ENCODE results near the gene PALM. TPM values are rescaled to one million over a fixed set of nuclear protein-coding genes. Genes with fewer than 3 reads are reported as not detected.
"Not testable (repeated sequence)": the region's sequence is repeated elsewhere in the genome, so short reads cannot be mapped to it uniquely, and the experiment has no call there.

The PALM gene
- polyA plus RNA-seq, 10 donors, result 18.5 to 53.6 (median 33.9) TPM

- not testable (repeated sequence) for DNase-seq
These were observed 20.8 kb downstream of the PALM start for GRCh38 chr19:729564-729963.

DNA sequence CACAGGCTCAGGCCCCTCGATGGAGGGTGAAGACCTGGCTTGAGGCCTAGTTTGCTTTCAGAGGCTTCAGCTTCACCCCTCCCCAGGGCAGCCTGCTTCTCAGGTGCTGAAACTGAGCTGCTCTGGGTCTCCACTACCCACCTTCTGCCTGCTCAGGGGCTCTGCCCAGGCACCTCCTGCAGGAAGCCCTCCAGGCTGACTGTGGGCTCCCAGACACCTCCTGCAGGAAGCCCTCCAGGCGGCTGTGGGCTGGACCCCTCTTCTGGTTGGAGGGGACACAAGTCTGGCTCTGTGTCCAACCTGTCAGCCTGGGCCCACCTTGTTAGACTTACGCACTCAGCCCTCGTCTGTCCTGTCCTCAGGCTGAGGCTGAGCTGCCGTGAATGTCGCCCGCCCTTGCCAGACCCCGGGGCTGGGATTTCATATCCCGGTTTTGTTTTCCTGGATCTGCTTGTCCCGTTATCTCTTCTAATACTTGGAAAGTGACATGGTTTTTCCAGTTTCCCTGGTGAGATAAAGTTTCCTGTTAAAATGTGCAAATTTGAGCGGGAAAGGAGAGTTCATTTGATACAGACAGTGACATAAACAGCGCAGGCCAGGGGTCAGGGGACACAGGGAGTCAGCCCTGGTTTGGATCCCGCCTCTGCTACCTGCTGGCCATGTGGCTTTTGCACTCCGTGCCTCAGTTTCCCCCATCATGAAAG, 21.4 kb downstream of the PALM start:
- no peak for DNase-seq

DNA sequence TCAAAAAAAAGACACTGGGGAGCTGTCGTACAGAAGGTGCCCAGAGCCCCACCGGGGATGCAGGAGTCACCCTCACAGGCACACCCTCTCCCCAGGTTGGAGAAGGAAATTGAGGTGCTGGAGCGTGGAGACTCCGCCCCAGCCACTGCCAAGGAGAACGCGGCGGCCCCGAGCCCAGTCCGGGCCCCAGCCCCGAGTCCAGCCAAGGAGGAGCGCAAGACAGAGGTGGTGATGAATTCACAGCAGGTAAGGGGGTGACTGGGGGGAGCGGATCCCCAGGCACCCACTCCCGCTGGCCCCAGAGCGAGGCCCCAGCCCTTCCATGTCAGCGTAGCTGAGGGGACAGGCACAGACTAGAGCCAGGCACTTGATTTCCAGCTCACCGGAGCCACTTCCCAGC, 22.3 kb downstream of the PALM start:
- DNase-seq, result no peak

DNA sequence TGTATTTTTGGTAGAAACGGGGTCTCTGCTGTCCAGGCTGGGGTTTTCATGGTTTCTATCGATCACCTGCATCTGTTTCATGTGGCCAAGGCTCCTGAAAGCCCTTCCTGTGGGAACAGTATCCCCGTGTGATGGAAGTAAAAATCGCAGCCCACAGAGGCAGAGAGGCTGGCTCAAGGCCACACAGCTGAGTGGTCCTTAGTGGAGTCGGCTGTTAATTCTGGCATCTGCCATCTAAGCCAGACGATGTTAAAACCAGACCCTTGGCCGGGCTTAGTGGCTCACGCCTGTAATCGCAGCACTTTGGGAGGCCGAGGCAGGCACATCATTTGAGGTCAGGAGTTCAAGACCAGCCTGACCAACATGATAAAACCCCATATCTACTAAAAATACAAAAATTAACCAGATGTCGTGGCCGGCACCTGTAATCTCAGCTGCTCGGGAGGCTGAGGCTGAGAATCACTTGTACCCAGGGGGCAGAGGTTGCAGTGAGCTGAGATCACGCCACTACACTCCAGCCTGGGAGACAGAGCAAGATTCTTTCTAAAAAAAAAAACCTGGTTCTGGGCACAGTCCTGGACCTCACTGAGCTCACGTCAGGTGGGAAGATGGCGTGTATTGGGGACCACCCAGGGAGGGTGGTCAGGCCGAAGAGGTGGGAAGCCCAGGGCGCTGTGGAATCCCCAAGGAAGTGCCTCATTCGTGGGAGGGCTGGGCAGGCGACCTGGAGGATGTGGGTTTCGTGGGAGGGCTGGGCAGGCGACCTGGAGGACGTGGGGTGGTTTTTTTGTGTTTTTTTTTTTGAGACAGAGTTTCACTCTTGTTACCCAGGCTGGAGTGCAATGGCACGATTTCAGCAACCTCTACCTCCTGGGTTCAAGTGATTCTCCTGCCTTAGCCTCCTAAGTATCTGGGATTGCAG, 23.7 kb downstream of the PALM start:
- no peak for DNase-seq

DNA sequence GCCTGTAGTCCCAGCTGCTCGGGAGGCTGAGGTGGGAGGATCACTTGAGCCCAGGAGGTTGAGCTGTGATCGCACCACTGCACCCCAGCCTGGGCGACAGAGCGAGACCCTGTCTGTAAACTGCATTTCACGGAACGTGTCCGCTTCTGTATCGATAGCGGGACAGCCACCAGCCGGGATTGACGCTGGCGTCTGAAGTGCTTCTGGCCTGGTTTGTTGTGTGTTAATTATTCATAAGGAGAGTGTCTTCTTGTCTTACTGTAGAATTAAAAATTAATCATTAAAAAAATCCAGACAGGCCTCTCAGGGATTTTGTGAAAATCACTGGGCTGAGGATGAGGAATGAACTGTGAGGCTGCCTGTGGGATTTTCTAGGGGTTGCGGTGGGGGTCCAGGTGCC, 26.0 kb downstream of the PALM start:
- DNase-seq, result no peak

DNA sequence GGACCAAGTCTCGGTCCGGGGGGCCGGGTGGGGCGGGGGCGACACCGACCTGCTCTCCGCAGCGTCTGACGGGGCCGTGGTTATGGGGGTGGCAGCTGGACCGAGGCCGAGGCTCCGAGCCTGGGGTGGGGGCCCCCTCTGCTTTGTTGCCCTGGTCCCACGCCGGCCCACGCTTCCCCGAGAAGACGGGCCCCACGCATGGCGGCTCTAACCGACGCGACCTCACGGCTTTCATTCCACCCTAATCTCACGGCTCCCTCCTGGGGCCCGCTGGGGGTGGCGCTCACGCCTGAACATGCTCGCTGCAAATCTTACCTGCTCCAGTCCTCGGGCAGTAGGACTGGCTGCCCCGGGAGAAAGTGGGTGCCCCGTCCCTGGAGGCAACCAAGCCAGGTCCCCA, 27.4 kb downstream of the PALM start:
- DNase-seq, result no peak

DNA sequence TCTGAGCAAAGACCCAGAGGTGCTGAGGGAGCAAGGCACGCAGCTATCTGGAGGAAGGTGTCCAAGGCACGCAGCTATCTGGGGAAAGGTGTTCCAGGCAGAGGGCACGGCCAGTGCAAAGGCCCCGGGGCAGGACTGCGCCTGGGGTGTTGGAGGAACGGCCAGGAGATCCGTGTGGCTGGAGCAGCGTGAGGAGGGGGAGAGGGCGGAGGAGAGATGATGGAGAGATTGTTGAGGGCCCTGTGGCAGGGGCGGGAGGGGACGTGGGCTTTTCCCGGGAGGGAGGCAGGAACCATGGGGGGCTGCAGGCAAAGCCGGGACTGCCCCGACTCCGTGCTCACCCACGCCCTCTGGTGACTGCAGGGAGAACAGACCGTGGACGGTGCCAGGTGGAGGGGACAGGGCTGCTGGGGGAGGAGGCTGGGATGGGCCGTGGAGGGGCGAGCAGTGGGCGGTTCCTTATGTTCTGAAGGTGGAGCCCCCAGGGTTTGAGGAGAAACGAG, 28.9 kb downstream of the PALM start:
- no peak for DNase-seq

- no peak for DNase-seq
These were observed 29.9 kb downstream of the PALM start for GRCh38 chr19:738509-739128.

DNA sequence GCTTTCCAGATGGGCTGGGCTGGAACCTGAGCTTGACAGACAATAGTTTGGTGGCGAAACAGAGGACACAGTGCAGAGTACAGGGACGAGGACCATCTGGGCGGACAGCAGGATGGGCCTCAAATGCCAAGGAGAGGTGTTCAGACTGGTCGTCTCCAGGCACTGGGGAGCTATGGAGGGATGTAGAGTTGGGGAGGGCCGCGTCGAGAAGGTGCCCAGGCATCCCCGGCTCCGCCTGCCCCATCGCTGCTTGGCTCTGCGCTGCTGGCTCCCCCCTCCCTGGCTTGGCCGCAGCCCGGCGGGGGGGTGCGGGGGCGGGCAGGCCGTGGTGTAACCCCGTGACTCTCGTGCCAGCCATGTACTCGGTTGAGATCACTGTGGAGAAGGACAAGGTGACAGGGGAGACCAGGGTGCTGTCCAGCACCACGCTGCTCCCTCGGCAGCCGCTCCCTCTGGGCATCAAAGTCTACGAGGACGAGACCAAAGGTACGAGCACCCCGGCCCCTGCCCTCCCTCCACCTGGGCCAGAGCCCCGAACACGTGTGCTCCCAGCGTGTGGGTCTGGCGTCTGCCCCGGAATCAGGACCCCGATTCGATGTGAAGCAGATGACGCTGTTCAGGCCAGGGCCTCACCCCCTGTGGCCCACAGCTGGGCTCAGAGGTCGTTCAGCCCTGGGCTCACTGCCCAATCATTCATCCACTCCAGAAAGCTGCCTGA, 31.4 kb downstream of the PALM start:
- DNase-seq, result no peak

DNA sequence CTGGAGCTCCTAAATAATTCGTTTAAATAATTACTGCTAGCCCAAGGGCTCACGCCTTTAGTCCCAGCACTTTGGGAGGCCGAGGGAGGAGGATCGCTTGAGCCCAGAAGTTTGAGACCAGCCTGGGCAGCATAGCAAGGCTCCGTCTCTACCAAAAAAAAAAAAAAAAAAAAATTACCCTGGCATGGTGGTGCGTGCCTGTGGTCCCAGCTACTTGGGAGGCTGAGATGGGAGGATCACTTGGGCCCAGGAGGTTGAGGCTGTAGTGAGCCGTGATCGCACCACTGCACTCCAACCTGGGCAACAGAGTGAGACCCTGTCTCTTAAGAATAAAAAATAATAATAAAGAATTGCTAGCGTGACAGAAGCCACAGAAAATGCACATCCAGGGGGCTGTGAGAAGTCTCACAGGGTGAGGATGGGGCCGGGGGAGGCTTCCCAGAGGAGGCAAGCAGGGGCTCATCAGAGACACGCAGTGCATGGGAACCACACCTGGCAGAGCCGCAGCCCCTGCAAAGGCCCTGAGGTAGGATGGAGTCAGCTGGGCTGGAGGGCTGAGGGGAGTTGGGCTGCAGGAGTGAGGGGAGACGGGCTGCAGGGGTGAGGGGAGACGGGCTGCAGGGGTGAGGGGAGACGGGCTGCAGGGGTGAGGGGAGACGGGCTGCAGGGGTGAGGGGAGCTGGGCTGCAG, 32.2 kb downstream of the PALM start:
- DNase-seq, result not testable (repeated sequence)

DNA sequence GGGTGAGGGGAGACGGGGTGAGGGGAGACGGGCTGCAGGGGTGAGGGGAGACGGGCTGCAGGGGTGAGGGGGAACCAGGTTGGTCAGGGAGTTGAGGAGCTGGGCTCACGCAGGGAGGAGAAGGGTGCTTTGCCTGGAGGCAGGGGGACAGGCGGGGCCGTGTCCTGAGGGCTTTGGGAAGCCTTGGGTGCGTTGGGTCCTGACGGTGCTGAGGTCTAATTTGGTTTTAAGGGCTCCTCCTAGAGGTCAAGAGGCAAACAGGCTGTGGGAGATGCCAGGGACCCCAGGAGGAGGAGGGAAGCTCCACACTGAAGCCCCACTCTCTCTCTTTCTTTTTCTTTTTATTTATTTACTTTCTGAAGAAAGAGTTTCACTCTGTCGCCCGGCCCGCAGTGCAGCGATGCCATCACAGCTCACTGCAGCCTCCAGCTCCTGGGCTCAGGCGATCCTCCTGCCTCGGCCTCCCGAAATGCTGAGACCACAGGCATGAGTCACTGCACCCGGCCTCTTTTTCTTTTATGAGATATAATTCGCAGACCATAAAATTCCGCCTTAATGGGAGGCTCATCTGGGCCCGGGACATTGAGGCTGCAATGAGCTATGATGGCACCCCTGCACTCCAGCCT, 32.9 kb downstream of the PALM start:
- no peak for DNase-seq

GRCh38 chr19:742540-743075, 33.9 kb downstream of the PALM start:
- DNase-seq, result no peak

- DNase-seq, result peak in 2 of 3 donors; percentile 56 to 89
These were observed 34.5 kb downstream of the PALM start for GRCh38 chr19:743168-743687.

DNA sequence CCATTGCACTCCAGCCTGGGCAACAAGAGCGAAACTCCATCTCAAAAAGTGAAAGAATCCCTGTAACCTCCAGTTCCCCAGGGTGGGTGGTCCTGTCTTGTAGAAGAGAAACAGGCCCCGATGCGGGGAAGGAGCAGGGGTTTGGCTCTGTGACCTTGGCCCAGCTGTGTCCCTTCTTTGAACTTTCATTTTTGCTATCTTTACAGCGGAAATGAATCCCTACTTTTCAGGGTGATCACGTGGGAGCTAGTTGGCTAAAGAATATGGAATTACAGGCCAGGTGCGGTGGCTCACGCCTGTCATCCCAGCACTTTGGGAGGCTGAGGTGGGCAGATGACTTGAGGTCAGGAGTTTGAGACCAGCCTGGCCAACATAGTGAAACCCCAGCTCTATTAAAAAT, 36.4 kb downstream of the PALM start:
- DNase-seq, result peak in 1 of 3 donors; percentile 61

GRCh38 chr19:746208-746819, 37.6 kb downstream of the PALM start:
- DNase-seq, result no peak

GRCh38 chr19:746956-747355, 38.2 kb downstream of the PALM start:
- DNase-seq, result no peak

DNA sequence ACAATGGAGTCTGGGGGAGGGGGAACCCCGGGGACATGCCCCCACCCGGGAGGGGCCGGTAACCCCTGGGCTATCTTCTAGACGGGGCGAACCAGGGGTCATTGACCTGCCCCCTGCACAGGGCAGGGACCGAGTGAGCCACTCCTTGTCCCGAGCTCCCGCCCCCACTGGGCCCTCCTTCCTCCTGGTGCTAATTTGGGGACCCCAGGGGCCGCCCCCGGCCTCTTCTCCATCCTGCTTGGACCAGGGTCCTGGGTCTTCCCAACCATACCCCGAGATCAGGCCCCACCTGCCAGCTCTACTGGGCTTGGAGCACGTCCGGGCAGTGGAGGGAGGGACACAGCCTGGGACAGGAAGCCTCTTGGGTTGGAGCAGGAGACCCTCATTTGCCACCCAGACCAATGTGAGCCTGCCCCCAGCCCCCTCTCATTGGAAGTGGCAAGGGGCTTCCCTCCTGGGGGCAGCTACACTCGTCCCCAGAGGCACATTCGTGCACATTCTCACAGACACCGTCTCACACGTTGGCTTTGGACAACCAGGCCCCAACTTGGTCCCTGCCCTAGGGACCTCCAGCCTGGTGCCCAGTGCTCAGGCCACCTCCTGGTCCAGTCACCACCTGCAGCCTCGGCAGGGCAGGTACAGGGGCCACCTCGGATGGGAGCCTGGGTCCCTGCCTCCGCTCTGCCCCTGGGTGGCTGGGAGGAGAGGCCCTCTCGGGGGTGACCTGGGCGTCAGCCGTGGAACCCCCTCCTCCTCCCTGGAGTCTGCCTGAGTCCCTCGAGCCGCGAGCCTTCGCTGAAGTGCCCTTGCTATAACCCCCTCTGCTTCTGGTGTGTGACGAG, 38.9 kb downstream of the PALM start:
- no peak for DNase-seq

GRCh38 chr19:748274-748598, 39.5 kb downstream of the PALM start:
- DNase-seq, result no peak

DNA sequence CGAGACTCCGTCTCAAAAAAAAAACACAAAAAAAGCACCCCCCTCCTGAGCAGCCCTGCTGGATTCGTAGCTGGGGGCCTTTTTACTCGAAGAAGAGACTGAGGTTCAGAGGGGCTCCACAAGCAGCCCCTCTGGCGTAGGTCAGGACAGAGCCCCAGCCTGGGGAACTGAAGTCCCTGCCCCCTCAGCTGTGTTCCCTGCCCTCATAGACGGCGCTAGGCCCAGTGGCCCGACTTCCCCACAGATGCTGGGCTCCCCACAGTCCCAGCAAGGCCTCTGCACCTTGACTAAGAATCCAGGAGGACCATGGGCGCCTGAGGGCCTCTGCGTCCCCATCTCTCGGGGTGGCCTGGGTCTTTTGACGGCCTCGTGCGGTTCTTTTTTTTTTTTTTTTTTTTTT, 41.1 kb downstream of the PALM start:
- no peak for DNase-seq
